ENCODE measurements around the gene PLEKHG5.

- TF ChIP-seq CTCF (IDR thresholded peaks at IDR 0.05) (no peak), POLR2A (IDR thresholded peaks at IDR 0.05) (no peak)
Measured at GRCh38 chr1:6531996-6532395, 40.5 kb upstream of the PLEKHG5 start.

Data from vagina (tissue), 2 donors.